CD14-positive monocyte (primary cell): ENCODE results near the gene GSTA4. TPM values are rescaled to one million over a fixed set of nuclear protein-coding genes. Genes with fewer than 3 reads are reported as not detected.

Experiments used
- DNase-seq, 3 donors: peaks; one replicate each; pipeline ENCODE4 v3.0.0-alpha.2; 2011 to 2022
- H2AFZ ChIP-seq: 2 replicates; pipeline ENCODE4 v1.6.0; 2012; ENCODE audit warnings: mild to moderate bottlenecking, low read depth, low read length, inconsistent platforms; ENCODE audit not compliant: insufficient read depth, poor library complexity, severe bottlenecking
- H3K27ac ChIP-seq, 2 donors: 1 replicate in 1 of 2; 2 replicates in 1 of 2; pipeline ENCODE4 v1.5.1; 2012 to 2013; ENCODE audit warnings: low read length in 2 of 2, control low read depth in 1 of 2, inconsistent platforms in 1 of 2, low read depth in 1 of 2, mild to moderate bottlenecking in 1 of 2
- H3K27me3 ChIP-seq, 2 donors: one replicate each; pipeline versions ENCODE4 v1.6.0 to v1.6.1; 2011 to 2013; ENCODE audit warnings: low read length in 2 of 2; ENCODE audit not compliant: control insufficient read depth in 2 of 2, insufficient read depth in 2 of 2
- H3K36me3 ChIP-seq, 2 donors: replicated peaks in 1 of 2; 1 replicate in 1 of 2; 2 replicates in 1 of 2; pipeline versions ENCODE4 v1.5.1 to v1.6.1; 2012 to 2013; ENCODE audit warnings: low read length in 2 of 2, control low read depth in 1 of 2, inconsistent platforms in 1 of 2, mild to moderate bottlenecking in 1 of 2; ENCODE audit not compliant: insufficient read depth in 2 of 2, control insufficient read depth in 1 of 2
- H3K4me1 ChIP-seq, 2 donors: 1 replicate in 1 of 2; 2 replicates in 1 of 2; pipeline versions ENCODE4 v1.5.1 to v1.6.1; 2012 to 2013; ENCODE audit warnings: low read length in 2 of 2, control low read depth in 1 of 2, inconsistent platforms in 1 of 2, mild to moderate bottlenecking in 1 of 2, moderate library complexity in 1 of 2; ENCODE audit not compliant: insufficient read depth in 2 of 2, control insufficient read depth in 1 of 2
- H3K4me2 ChIP-seq: replicated peaks from 2 replicates; pipeline ENCODE3; 2012; ENCODE audit warnings: low read length, moderate library complexity, mild to moderate bottlenecking; ENCODE audit not compliant: poor library complexity, severe bottlenecking; ENCODE audit errors: extremely low read depth
- H3K4me3 ChIP-seq, 3 experiments: fragments of 200-600 bp in 1 of 3; sonication (generic) in 1 of 3; replicated peaks in 1 of 3; 1 replicate in 2 of 3; 2 replicates in 1 of 3; pipeline ENCODE4 v1.5.1; 2011 to 2013; ENCODE audit warnings: low read length in 3 of 3, mild to moderate bottlenecking in 3 of 3, control low read depth in 2 of 3, low read depth in 2 of 3, inconsistent platforms in 1 of 3, moderate library complexity in 1 of 3
- H3K79me2 ChIP-seq: 2 replicates; pipeline ENCODE4 v1.6.0; 2012; ENCODE audit warnings: mild to moderate bottlenecking, control low read depth, inconsistent platforms, low read length, moderate library complexity; ENCODE audit not compliant: insufficient read depth
- H3K9ac ChIP-seq: 2 replicates; pipeline ENCODE4 v1.6.0; 2017; ENCODE audit warnings: low read length, mild to moderate bottlenecking; ENCODE audit not compliant: insufficient read depth, poor library complexity, severe bottlenecking
- H3K9me3 ChIP-seq, 2 donors: replicated peaks in 1 of 2; 1 replicate in 1 of 2; 2 replicates in 1 of 2; pipeline versions ENCODE4 v1.5.1 to v1.6.1; 2012 to 2013; ENCODE audit warnings: low read length in 2 of 2, control low read depth in 1 of 2; ENCODE audit not compliant: control insufficient read depth in 1 of 2, insufficient read depth in 1 of 2
- H4K20me1 ChIP-seq: 2 replicates; pipeline ENCODE4 v1.6.0; 2012; ENCODE audit warnings: mild to moderate bottlenecking, low read length, control low read depth, moderate library complexity; ENCODE audit not compliant: insufficient read depth
- H3K27ac Mint-ChIP-seq, 7 donors: one replicate each; pipeline ENCODE4 v1.8.0; 2020; ENCODE audit warnings: mild to moderate bottlenecking in 7 of 7, mixed read lengths in 7 of 7, moderate library complexity in 6 of 7, inconsistent platforms in 2 of 7
- H3K27me3 Mint-ChIP-seq, 3 donors: one replicate each; pipeline ENCODE4 v1.8.0; 2021 to 2022; ENCODE audit warnings: low read depth in 3 of 3, mild to moderate bottlenecking in 3 of 3, mixed read lengths in 3 of 3, moderate library complexity in 3 of 3, inconsistent platforms in 1 of 3
- H3K36me3 Mint-ChIP-seq, 2 donors: one replicate each; pipeline ENCODE4 v1.8.0; 2020; ENCODE audit warnings: mixed read lengths in 2 of 2, inconsistent platforms in 1 of 2, mild to moderate bottlenecking in 1 of 2
- H3K4me1 Mint-ChIP-seq: one replicate; pipeline ENCODE4 v1.8.0; 2020; ENCODE audit warnings: mild to moderate bottlenecking, mixed read lengths
- H3K4me3 Mint-ChIP-seq, 2 donors: one replicate each; pipeline ENCODE4 v1.8.0; 2020; ENCODE audit warnings: mild to moderate bottlenecking in 2 of 2, mixed read lengths in 2 of 2, moderate library complexity in 1 of 2
- H3K9me3 Mint-ChIP-seq, 7 donors: one replicate each; pipeline ENCODE4 v1.8.0; 2020 to 2022; ENCODE audit warnings: mixed read lengths in 7 of 7, mild to moderate bottlenecking in 6 of 7, moderate library complexity in 6 of 7, inconsistent platforms in 2 of 7
- CTCF ChIP-seq: fragments of 200-600 bp; IDR thresholded peaks from one replicate; pipeline ENCODE4 v1.8.0; 2022; ENCODE audit warnings: antibody characterized with exemption, mild to moderate bottlenecking
- WGBS: methylation state at CpG from one replicate; pipeline ENCODE4 v1.1.5; 2013; ENCODE audit warnings: missing lambda C conversion rate; ENCODE audit not compliant: insufficient coverage; 5-methylcytosine and 5-hydroxymethylcytosine counted together
- intact Hi-C, 2 donors: fragments of 100-400 bp; cut with micrococcal nuclease; formaldehyde crosslinking; loops; one replicate each; pipeline versions ENCODE4 v1.15.0 to v1.15.1; 2023
- polyA plus RNA-seq, 3 donors: library from polyadenylated mRNA; depleted of rRNA in 1 of 3; unstranded in 2 of 3; stranded (reverse) in 1 of 3; fragments of 300-500 nt in 2 of 3; fragments of >200 nt in 1 of 3; fragmentation: Illumina TruSeq in 2 of 3; gene quantifications; 1 replicate in 2 of 3; 2 replicates in 1 of 3; pipeline ENCODE4 v1.2.3, GENCODE V29; 2012 to 2021

GSTA4 gene
- polyA plus RNA-seq, 3 donors: 0.34 to 0.41 (median 0.36) TPM

- no peak for TF ChIP-seq CTCF
- Histone ChIP-seq H4K20me1 (no peaks in the 10 kb centered on the region), H3K36me3 (no peaks in the 10 kb centered on the region), H3K4me3 (peak overlapping the region; percentile 55 to 83 (median 78)), H3K4me2 (peak overlapping the region; percentile 94), H3K27me3 (peaks cover 0 to 14% of the 10 kb centered on the region in 2 donors), H3K79me2 (no peaks in the 10 kb centered on the region), H2AFZ (peak overlapping the region; percentile 97), H3K9me3 (no peaks in the 10 kb centered on the region), H3K27ac (peak overlapping the region; percentile 90 to 97), H3K4me1 (peaks cover 22 to 25% of the 10 kb centered on the region in 2 donors), H3K9ac (peak overlapping the region; percentile 77)
- Mint-ChIP-seq H3K27ac (peak overlapping the region; percentile 58 to 98 (median 97)), H3K27me3 (peaks cover 21 to 27% (median 27%) of the 10 kb centered on the region in 3 donors), H3K36me3 (no peaks in the 10 kb centered on the region), H3K4me1 (peaks cover 39% of the 10 kb centered on the region), H3K4me3 (peak overlapping the region; percentile 93 to 100), H3K9me3 (peaks cover 0 to 3% (median 0%) of the 10 kb centered on the region in 7 donors)
- WGBS: 0% methylated on average over 10 of the region's 13 CpGs
- no peak for DNase-seq
- intact Hi-C loops: loop anchor here (2.0 to 5.0 kb wide), 2 partner anchors 68 to 572 kb away; partner anchors contain the start of gene EFHC1 (in 1 of the 2)
Measured at GRCh38 chr6:52994839-52995088, 320 bp downstream of the GSTA4 start.

GRCh38 chr6:52994031-52994838, 849 bp downstream of the GSTA4 start:
- peak overlapping the region; percentile 93 to 100 for H3K4me3 Mint-ChIP-seq
- 27% methylated on average over 25 of the region's 32 CpGs for WGBS
- H3K4me1 Mint-ChIP-seq: peaks cover 39% of the 10 kb centered on the region
- no peak overlapping the region for H3K27ac ChIP-seq
- H4K20me1 ChIP-seq: no peaks in the 10 kb centered on the region
- H3K4me2 ChIP-seq: peak overlapping the region; percentile 94
- peak overlapping the region in 3 of 7 donors; percentile 6 to 98 (median 94) for H3K27ac Mint-ChIP-seq
- no peak for DNase-seq
- no peaks in the 10 kb centered on the region for H3K79me2 ChIP-seq
- intact Hi-C loops: loop anchor here in 1 of 2 donors (2.0 kb wide), 1 partner anchor 69 kb away; no protein-coding TSS in a partner anchor
- H3K9me3 Mint-ChIP-seq: peaks cover 0 to 3% (median 0%) of the 10 kb centered on the region in 7 donors
- no peaks in the 10 kb centered on the region for H3K9me3 ChIP-seq
- H2AFZ ChIP-seq: peak overlapping the region; percentile 97
- peaks cover 21 to 29% (median 28%) of the 10 kb centered on the region in 3 donors for H3K27me3 Mint-ChIP-seq
- peak overlapping the region; percentile 55 to 83 (median 78) for H3K4me3 ChIP-seq
- H3K36me3 ChIP-seq: no peaks in the 10 kb centered on the region
- H3K9ac ChIP-seq: peak overlapping the region; percentile 77
- no peaks in the 10 kb centered on the region for H3K36me3 Mint-ChIP-seq
- no peak for TF ChIP-seq CTCF
- peaks cover 0 to 14% of the 10 kb centered on the region in 2 donors for H3K27me3 ChIP-seq
- H3K4me1 ChIP-seq: peaks cover 22 to 25% of the 10 kb centered on the region in 2 donors
